GM23338 (cell line): ENCODE measurements around the gene KLHL25. TPM values are rescaled to one million over a fixed set of nuclear protein-coding genes. Genes with fewer than 3 reads are reported as not detected.
A peak's percentile ranks its signal among the peaks of the same experiment; 100 is the strongest.

ENCODE experiments used
- ATAC-seq: fragments of 200-7000 bp; cut with Tn5 transposase; 3 replicates; pipeline ENCODE4 v1.9.1; 2020
- DNase-seq: peaks from one replicate; pipeline ENCODE4 v3.0.0-alpha.2; 2015; ENCODE audit warnings: low spot score
- H2AFZ ChIP-seq: fragments of 200-600 bp; sonication (generic); 2 replicates; pipeline ENCODE4 v1.8.0; 2016; ENCODE audit warnings: antibody characterized with exemption, mild to moderate bottlenecking, moderate library complexity
- H3F3A ChIP-seq: fragments of 200-600 bp; sonication (generic); replicated peaks from 2 replicates; pipeline ENCODE4 v1.8.0; 2017; ENCODE audit warnings: antibody characterized with exemption, mixed run types, low read depth
- H3K27ac ChIP-seq: fragments of 200-600 bp; sonication (generic); 2 replicates; pipeline ENCODE4 v1.6.1; 2016; ENCODE audit warnings: low read depth
- H3K27me3 ChIP-seq: fragments of 200-600 bp; sonication (generic); 2 replicates; pipeline ENCODE4 v1.8.0; 2016; ENCODE audit warnings: mild to moderate bottlenecking, mixed run types, moderate library complexity; ENCODE audit not compliant: insufficient read depth
- H3K36me3 ChIP-seq: fragments of 200-600 bp; sonication (generic); 2 replicates; pipeline ENCODE4 v1.8.0; 2016; ENCODE audit warnings: mild to moderate bottlenecking; ENCODE audit not compliant: insufficient read depth
- H3K4me1 ChIP-seq: fragments of 200-600 bp; sonication (generic); 2 replicates; pipeline ENCODE4 v1.8.0; 2016; ENCODE audit warnings: mild to moderate bottlenecking, moderate library complexity; ENCODE audit not compliant: insufficient read depth
- H3K4me2 ChIP-seq: fragments of 200-600 bp; sonication (generic); 2 replicates; pipeline ENCODE4 v1.7.1; 2017; ENCODE audit warnings: mixed run types
- H3K4me3 ChIP-seq: fragments of 200-600 bp; sonication (generic); 2 replicates; pipeline ENCODE4 v1.6.1; 2016; ENCODE audit warnings: mixed run types
- H3K79me2 ChIP-seq: fragments of 200-600 bp; sonication (generic); replicated peaks from 2 replicates; pipeline ENCODE4 v1.8.0; 2017; ENCODE audit warnings: mild to moderate bottlenecking; ENCODE audit not compliant: insufficient read depth
- H3K9me2 ChIP-seq: fragments of 200-600 bp; sonication (generic); 2 replicates; pipeline ENCODE4 v1.8.0; 2017; ENCODE audit not compliant: insufficient read depth
- H4K20me1 ChIP-seq: fragments of 200-600 bp; sonication (generic); replicated peaks from 2 replicates; pipeline ENCODE4 v1.8.0; 2017; ENCODE audit warnings: mild to moderate bottlenecking; ENCODE audit not compliant: insufficient read depth
- H3K27ac Mint-ChIP-seq: 2 replicates; pipeline ENCODE4 v1.8.0; 2020; ENCODE audit warnings: inconsistent platforms, mild to moderate bottlenecking, moderate library complexity, mixed read lengths
- H3K27me3 Mint-ChIP-seq: 3 replicates; pipeline ENCODE4 v1.8.0; 2022; ENCODE audit warnings: low read depth, mild to moderate bottlenecking, moderate library complexity, mixed read lengths, inconsistent platforms; ENCODE audit not compliant: insufficient read depth, poor library complexity
- H3K36me3 Mint-ChIP-seq: 3 replicates; pipeline ENCODE4 v1.8.0; 2021; ENCODE audit warnings: low read depth, mild to moderate bottlenecking, inconsistent platforms, moderate library complexity, mixed read lengths
- H3K4me1 Mint-ChIP-seq: 3 replicates; pipeline ENCODE4 v1.8.0; 2020; ENCODE audit warnings: mild to moderate bottlenecking, inconsistent platforms, mixed read lengths
- H3K4me3 Mint-ChIP-seq: 3 replicates; pipeline ENCODE4 v1.8.0; 2021; ENCODE audit warnings: moderate library complexity, mild to moderate bottlenecking, inconsistent platforms, mixed read lengths
- H3K9me3 Mint-ChIP-seq: 3 replicates; pipeline ENCODE4 v1.8.0; 2020; ENCODE audit warnings: moderate library complexity, mild to moderate bottlenecking, inconsistent platforms, mixed read lengths
- CREB1 ChIP-seq: fragments of 250-450 bp; sonication (Bioruptor Pico); IDR thresholded peaks from 2 replicates; pipeline ENCODE4 v1.5.0; 2020; ENCODE audit warnings: low read depth, mild to moderate bottlenecking, moderate library complexity
- CTCF ChIP-seq, 2 experiments: fragments of 200-600 bp in 1 of 2; sonication (generic) in 1 of 2; conservative IDR thresholded peaks; 2 replicates each; pipeline versions ENCODE4 v1.5.1 to v1.6.1; 2016 to 2017; ENCODE audit warnings: antibody characterized with exemption in 2 of 2, low read depth in 2 of 2, mild to moderate bottlenecking in 2 of 2, moderate library complexity in 1 of 2
- ETS1 ChIP-seq: IDR thresholded peaks from 2 replicates; pipeline ENCODE4 v1.6.1; 2016; ENCODE audit warnings: antibody characterized with exemption
- EZH2 ChIP-seq: fragments of 200-600 bp; sonication (generic); IDR thresholded peaks from one replicate; pipeline ENCODE4 v1.8.0; 2017; ENCODE audit warnings: antibody characterized with exemption, mild to moderate bottlenecking, low read depth; ENCODE audit not compliant: unreplicated experiment
- EZH2phosphoT487 ChIP-seq: fragments of 200-600 bp; sonication (generic); IDR thresholded peaks from one replicate; pipeline ENCODE4 v1.8.1; 2018; ENCODE audit warnings: antibody characterized with exemption; ENCODE audit not compliant: unreplicated experiment
- JUNB ChIP-seq: IDR thresholded peaks from one replicate; pipeline ENCODE4 v1.6.1; 2016; ENCODE audit warnings: antibody characterized with exemption; ENCODE audit not compliant: unreplicated experiment
- NANOG ChIP-seq: IDR thresholded peaks from 2 replicates; pipeline ENCODE4 v1.6.1; 2016; ENCODE audit warnings: antibody characterized with exemption, borderline replicate concordance
- POLR2AphosphoS5 ChIP-seq: IDR thresholded peaks from 2 replicates; pipeline ENCODE4 v1.6.1; 2016; ENCODE audit warnings: antibody characterized with exemption, low read depth
- REST ChIP-seq: IDR thresholded peaks from one replicate; pipeline ENCODE4 v1.6.1; 2018; ENCODE audit warnings: antibody characterized with exemption; ENCODE audit not compliant: unreplicated experiment
- STAT1 ChIP-seq: IDR thresholded peaks from one replicate; pipeline ENCODE4 v1.6.1; 2016; ENCODE audit warnings: antibody characterized with exemption; ENCODE audit not compliant: unreplicated experiment
- ZNF114 ChIP-seq: fragments of 250-450 bp; sonication (Bioruptor Pico); IDR thresholded peaks from 2 replicates; pipeline ENCODE4 v1.5.0; 2020; ENCODE audit warnings: mild to moderate bottlenecking, moderate library complexity
- ZNF331 ChIP-seq: fragments of 250-450 bp; sonication (Bioruptor Pico); IDR thresholded peaks from 2 replicates; pipeline ENCODE4 v1.5.0; 2020; ENCODE audit warnings: low read depth, mild to moderate bottlenecking, moderate library complexity
- ZNF462 ChIP-seq: fragments of 250-450 bp; sonication (Bioruptor Pico); IDR thresholded peaks from 2 replicates; pipeline ENCODE4 v1.5.0; 2020; ENCODE audit warnings: mild to moderate bottlenecking, moderate library complexity
- polyA plus RNA-seq: library from polyadenylated mRNA; unstranded; fragments of >200 nt; fragmentation: Nextera tagmentation; extraction: Ambion mirVana; gene quantifications from 2 replicates; pipeline ENCODE4 v1.2.1, GENCODE V29; 2016
- total RNA-seq: library from RNA; depleted of rRNA; stranded (reverse); fragments of >200 nt; shearing (Covaris generic); gene quantifications from 2 replicates; pipeline ENCODE4 v1.2.3, GENCODE V29; 2014

The KLHL25 gene
- total and polyA plus RNA-seq, 2 experiments from 2014 or later, result 5.2 to 28.5 TPM

- Histone ChIP-seq H3F3A (no peaks in the 10 kb centered on the region), H3K9me2 (no peaks in the 10 kb centered on the region), H3K36me3 (no peaks in the 10 kb centered on the region), H3K27ac (no peak overlapping the region), H3K27me3 (no peaks in the 10 kb centered on the region), H3K79me2 (no peaks in the 10 kb centered on the region), H3K4me1 (peaks cover 6% of the 10 kb centered on the region; the same call in 1 of the 2 replicates), H2AFZ (no peak overlapping the region), H4K20me1 (no peaks in the 10 kb centered on the region), H3K4me2 (peak overlapping the region; percentile 36; the same call in 1 of the 2 replicates), H3K4me3 (no peak overlapping the region)
- DNase-seq, result no peak
- Mint-ChIP-seq H3K4me3 (no peak overlapping the region), H3K27me3 (peaks cover 11% of the 10 kb centered on the region), H3K4me1 (peaks cover 24% of the 10 kb centered on the region), H3K27ac (no peak overlapping the region), H3K9me3 (no peaks in the 10 kb centered on the region), H3K36me3 (no peaks in the 10 kb centered on the region)
- TF ChIP-seq CTCF (conservative IDR thresholded peaks at IDR 0.05; ENCODE audit: low read depth in 2 of 2), result no peak
- TF ChIP-seq POLR2AphosphoS5, result no peak
- no peak for TF ChIP-seq ZNF114 (CRISPR knock-in tag)
- TF ChIP-seq EZH2, result no peak
- TF ChIP-seq CREB1 (CRISPR knock-in tag), result no peak
- no peak for TF ChIP-seq ZNF331 (CRISPR knock-in tag)
- TF ChIP-seq REST, result no peak
- TF ChIP-seq STAT1, result no peak
- TF ChIP-seq ZNF462 (CRISPR knock-in tag), result no peak
- no peak for TF ChIP-seq JUNB
- no peak for TF ChIP-seq NANOG
- no peak for TF ChIP-seq EZH2phosphoT487
- no peak for TF ChIP-seq ETS1
- no peak for ATAC-seq
Measured at GRCh38 chr15:85840802-85841152, 46.1 kb upstream of the KLHL25 start.
